Adipocyte (in vitro differentiated cells): ENCODE results near the gene ST6GALNAC3.
A peak's percentile ranks its signal among the peaks of the same experiment; 100 is the strongest.

Source experiments
- DNase-seq: peaks from one replicate; pipeline ENCODE4 v3.0.0-alpha.2; 2015; ENCODE audit warnings: low read depth
- H3K27me3 ChIP-seq: replicated peaks from 2 replicates; pipeline ENCODE4 v1.7.0; 2013; ENCODE audit warnings: mild to moderate bottlenecking, low read length, moderate library complexity; ENCODE audit not compliant: control insufficient read depth, insufficient read depth
- H3K36me3 ChIP-seq: 2 replicates; pipeline ENCODE4 v1.7.0; 2013; ENCODE audit warnings: low read length, mild to moderate bottlenecking, moderate library complexity; ENCODE audit not compliant: control insufficient read depth, insufficient read depth, severe bottlenecking
- H3K4me1 ChIP-seq: 2 replicates; pipeline ENCODE4 v1.7.0; 2013; ENCODE audit warnings: mild to moderate bottlenecking, low read length, moderate library complexity; ENCODE audit not compliant: control insufficient read depth, insufficient read depth
- H3K4me3 ChIP-seq: 2 replicates; pipeline ENCODE4 v1.7.0; 2013; ENCODE audit warnings: mild to moderate bottlenecking, low read length, moderate library complexity
- H3K9ac ChIP-seq: 2 replicates; pipeline ENCODE4 v1.7.0; 2013; ENCODE audit warnings: mild to moderate bottlenecking, low read length, moderate library complexity
- H3K9me3 ChIP-seq: 2 replicates; pipeline ENCODE4 v1.7.0; 2013; ENCODE audit warnings: mild to moderate bottlenecking, low read length, moderate library complexity; ENCODE audit not compliant: control insufficient read depth

Gene ST6GALNAC3

DNA sequence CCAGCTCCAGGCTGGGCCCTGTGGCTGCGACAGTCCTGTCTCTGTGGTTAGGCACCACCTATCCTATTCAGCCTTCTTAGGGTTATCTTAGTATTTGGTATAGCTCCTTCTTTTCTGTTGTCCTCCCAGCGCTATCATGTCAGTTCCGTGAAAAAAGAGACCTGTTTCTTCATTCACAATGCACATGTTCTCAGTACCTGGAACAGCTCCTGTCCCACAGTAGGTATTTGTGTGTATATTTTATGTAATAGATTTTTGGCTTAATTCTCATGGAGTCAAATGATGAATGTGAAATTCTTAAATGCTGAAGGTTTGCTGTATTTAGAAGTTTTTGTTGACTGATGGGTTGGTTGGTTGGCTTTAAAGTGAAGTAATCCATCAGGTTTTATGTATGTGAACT is 279.7 kb downstream of the ST6GALNAC3 start:
- H3K4me1 ChIP-seq, result no peaks in the 10 kb centered on the region
- H3K36me3 ChIP-seq, result no peaks in the 10 kb centered on the region
- H3K9me3 ChIP-seq, result no peaks in the 10 kb centered on the region
- peaks cover under 1% of the 10 kb centered on the region for H3K27me3 ChIP-seq
- no peak for DNase-seq
- no peak overlapping the region for H3K4me3 ChIP-seq
- no peak overlapping the region for H3K9ac ChIP-seq

- peaks cover 6% of the 10 kb centered on the region for H3K27me3 ChIP-seq
- no peaks in the 10 kb centered on the region for H3K9me3 ChIP-seq
- H3K4me1 ChIP-seq, result no peaks in the 10 kb centered on the region
- H3K4me3 ChIP-seq, result no peak overlapping the region
- DNase-seq, result no peak
- H3K9ac ChIP-seq, result no peak overlapping the region
- no peaks in the 10 kb centered on the region for H3K36me3 ChIP-seq
Observed at GRCh38 chr1:76366726-76367125, 292.2 kb downstream of the ST6GALNAC3 start.

GRCh38 chr1:76371941-76372340 is 297.4 kb downstream of the ST6GALNAC3 start:
- no peaks in the 10 kb centered on the region for H3K9me3 ChIP-seq
- DNase-seq, result no peak
- peaks cover 2% of the 10 kb centered on the region for H3K27me3 ChIP-seq
- H3K4me3 ChIP-seq, result no peak overlapping the region
- H3K36me3 ChIP-seq, result no peaks in the 10 kb centered on the region
- no peak overlapping the region for H3K9ac ChIP-seq
- H3K4me1 ChIP-seq, result no peaks in the 10 kb centered on the region

DNA sequence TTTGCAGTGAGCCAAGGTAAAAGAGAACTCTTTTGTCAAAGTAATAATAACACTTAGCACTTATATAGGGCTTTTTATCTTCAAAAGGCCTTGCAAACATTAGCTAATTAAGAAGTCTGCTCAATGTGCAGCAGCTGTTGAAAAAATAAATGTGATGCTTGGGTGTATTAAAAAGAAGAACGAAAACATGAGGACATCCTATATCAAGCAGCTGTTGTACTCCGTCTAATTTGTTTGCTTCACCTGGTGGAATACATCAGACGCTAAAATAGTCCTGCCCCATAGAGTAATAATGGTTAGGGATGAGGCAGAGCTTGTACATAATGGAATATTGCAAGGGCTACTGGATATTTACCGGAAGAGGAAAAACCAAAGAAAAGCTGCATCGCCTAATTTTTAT is 299.5 kb downstream of the ST6GALNAC3 start:
- Histone ChIP-seq H3K9ac (no peak overlapping the region), H3K4me3 (no peak overlapping the region), H3K36me3 (no peaks in the 10 kb centered on the region), H3K9me3 (no peaks in the 10 kb centered on the region), H3K27me3 (no peaks in the 10 kb centered on the region), H3K4me1 (no peaks in the 10 kb centered on the region)
- DNase-seq, result no peak

DNA sequence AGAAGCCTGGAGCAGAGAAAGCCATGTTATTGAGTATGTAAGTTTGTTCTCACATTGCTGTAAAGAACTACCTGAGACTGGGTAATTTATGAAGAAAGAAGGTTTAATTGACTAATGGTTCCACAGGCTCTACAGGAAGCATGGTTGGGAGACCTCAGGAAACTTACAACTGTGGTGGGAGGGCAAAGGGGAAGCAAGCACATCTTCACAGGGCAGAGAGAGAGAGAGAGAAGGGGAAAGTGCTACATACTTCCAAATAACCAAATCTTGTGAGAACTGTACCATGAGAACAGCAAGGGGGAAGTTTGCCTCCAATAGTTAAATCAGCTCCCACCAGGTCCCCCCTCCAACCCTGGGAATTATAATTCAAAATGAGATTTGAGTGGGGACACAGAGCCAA is 302.7 kb downstream of the ST6GALNAC3 start:
- H3K4me1 ChIP-seq, result peaks cover 9% of the 10 kb centered on the region
- no peaks in the 10 kb centered on the region for H3K36me3 ChIP-seq
- H3K27me3 ChIP-seq, result no peaks in the 10 kb centered on the region
- no peak for DNase-seq
- H3K9me3 ChIP-seq, result no peaks in the 10 kb centered on the region
- no peak overlapping the region for H3K9ac ChIP-seq
- H3K4me3 ChIP-seq, result no peak overlapping the region

- peak; percentile 4 for DNase-seq
- Histone ChIP-seq H3K9me3 (peaks cover 5% of the 10 kb centered on the region), H3K4me1 (peaks cover 9% of the 10 kb centered on the region), H3K36me3 (no peaks in the 10 kb centered on the region), H3K9ac (no peak overlapping the region), H3K27me3 (no peaks in the 10 kb centered on the region), H3K4me3 (no peak overlapping the region)
Observed at GRCh38 chr1:76379506-76379905, 305.0 kb downstream of the ST6GALNAC3 start.

- peak overlapping the region; percentile 6 for H3K9ac ChIP-seq
- H3K9me3 ChIP-seq, result peaks cover 5% of the 10 kb centered on the region
- DNase-seq, result peak; percentile 43
- no peak overlapping the region for H3K4me3 ChIP-seq
- peaks cover 9% of the 10 kb centered on the region for H3K4me1 ChIP-seq
- no peaks in the 10 kb centered on the region for H3K36me3 ChIP-seq
- no peaks in the 10 kb centered on the region for H3K27me3 ChIP-seq
Observed at GRCh38 chr1:76381450-76382097, 307.0 kb downstream of the ST6GALNAC3 start.

- Histone ChIP-seq H3K36me3 (no peaks in the 10 kb centered on the region), H3K4me3 (no peak overlapping the region), H3K4me1 (peaks cover 5% of the 10 kb centered on the region), H3K27me3 (no peaks in the 10 kb centered on the region), H3K9me3 (peaks cover 5% of the 10 kb centered on the region), H3K9ac (no peak overlapping the region)
- DNase-seq, result no peak
Observed at GRCh38 chr1:76388261-76388660, 313.7 kb downstream of the ST6GALNAC3 start.

- H3K9ac ChIP-seq, result no peak overlapping the region
- H3K9me3 ChIP-seq, result no peaks in the 10 kb centered on the region
- H3K4me3 ChIP-seq, result no peak overlapping the region
- no peaks in the 10 kb centered on the region for H3K36me3 ChIP-seq
- H3K27me3 ChIP-seq, result no peaks in the 10 kb centered on the region
- no peak for DNase-seq
- peaks cover 5% of the 10 kb centered on the region for H3K4me1 ChIP-seq
Observed at GRCh38 chr1:76390456-76390855, 315.9 kb downstream of the ST6GALNAC3 start.

DNA sequence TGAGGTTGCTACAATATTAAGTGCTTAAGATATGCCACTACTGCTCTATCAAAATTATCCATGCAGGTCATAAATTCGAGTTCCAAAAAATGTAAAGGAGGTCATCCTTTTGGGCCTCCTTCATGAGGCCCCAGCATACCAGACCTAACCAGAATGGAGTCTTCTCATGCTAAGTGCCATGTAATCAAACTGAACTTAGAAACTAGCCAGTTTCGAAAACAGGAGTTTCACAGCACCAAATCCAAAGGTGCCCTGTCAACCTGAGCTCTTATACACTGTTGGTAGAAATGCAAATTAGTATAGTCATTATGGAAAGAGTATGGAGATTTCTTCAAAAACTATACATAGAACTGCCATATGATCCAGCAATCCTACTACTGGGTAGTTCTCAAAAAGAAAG is 320.5 kb downstream of the ST6GALNAC3 start:
- H3K4me3 ChIP-seq, result no peak overlapping the region
- no peaks in the 10 kb centered on the region for H3K9me3 ChIP-seq
- H3K27me3 ChIP-seq, result no peaks in the 10 kb centered on the region
- no peak overlapping the region for H3K9ac ChIP-seq
- H3K4me1 ChIP-seq, result peaks cover 4% of the 10 kb centered on the region
- DNase-seq, result no peak
- no peaks in the 10 kb centered on the region for H3K36me3 ChIP-seq

GRCh38 chr1:76402128-76402527 is 327.6 kb downstream of the ST6GALNAC3 start:
- Histone ChIP-seq H3K9me3 (peaks cover 13% of the 10 kb centered on the region), H3K4me1 (no peaks in the 10 kb centered on the region), H3K27me3 (no peaks in the 10 kb centered on the region), H3K4me3 (no peak overlapping the region), H3K9ac (no peak overlapping the region), H3K36me3 (no peaks in the 10 kb centered on the region)
- no peak for DNase-seq

DNA sequence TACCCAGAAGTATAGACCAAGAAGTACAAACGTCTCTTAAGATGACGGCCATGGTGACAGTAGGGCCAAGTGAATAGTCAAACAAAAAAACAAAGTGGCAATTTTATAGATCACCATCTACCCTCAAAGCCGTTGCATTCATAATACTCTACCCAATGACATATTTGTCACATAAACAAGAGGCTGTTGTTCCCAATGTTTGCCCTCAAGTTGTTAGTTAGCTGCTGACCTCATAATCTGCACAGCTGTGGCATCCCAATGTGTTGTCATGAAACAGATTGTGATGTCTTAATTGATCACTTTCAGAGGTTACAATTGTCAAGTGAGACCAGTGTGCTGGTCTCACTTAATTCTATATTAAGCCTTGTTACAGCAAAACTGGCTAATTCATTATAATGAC is 333.8 kb downstream of the ST6GALNAC3 start:
- DNase-seq, result no peak
- H3K27me3 ChIP-seq, result no peaks in the 10 kb centered on the region
- H3K4me3 ChIP-seq, result no peak overlapping the region
- H3K4me1 ChIP-seq, result no peaks in the 10 kb centered on the region
- H3K36me3 ChIP-seq, result no peaks in the 10 kb centered on the region
- H3K9ac ChIP-seq, result no peak overlapping the region
- H3K9me3 ChIP-seq, result no peaks in the 10 kb centered on the region
